NCI-H1417 (cell line): ENCODE results near the gene SH3YL1.

Experiments used
- DNase-seq, 3 experiments: peaks; one replicate each; lab custom pipeline; 2025; lab: John Stamatoyannopoulos, UW

The SH3YL1 gene

GRCh38 chr2:282371-283263, 18.8 kb upstream of the SH3YL1 start:
- no peak for DNase-seq

GRCh38 chr2:281381-281780, 17.5 kb upstream of the SH3YL1 start:
- DNase-seq = no peak

- DNase-seq = no peak
Observed at GRCh38 chr2:280650-281110, 16.8 kb upstream of the SH3YL1 start.

GRCh38 chr2:279956-280649, 16.3 kb upstream of the SH3YL1 start:
- no peak for DNase-seq

- no peak for DNase-seq
Observed at GRCh38 chr2:279366-279765, 15.5 kb upstream of the SH3YL1 start.

GRCh38 chr2:278927-279320, 15.1 kb upstream of the SH3YL1 start:
- DNase-seq = no peak

- DNase-seq = no peak
Observed at GRCh38 chr2:278312-278926, 14.6 kb upstream of the SH3YL1 start.

- no peak for DNase-seq
Observed at GRCh38 chr2:275466-275865, 11.6 kb upstream of the SH3YL1 start.

- DNase-seq = no peak
Observed at GRCh38 chr2:274503-274902, 10.7 kb upstream of the SH3YL1 start.

- DNase-seq = peak; percentile 24 to 66 (median 58)
Observed at GRCh38 chr2:273333-273732, 9.5 kb upstream of the SH3YL1 start.

GRCh38 chr2:271917-272316, 8.1 kb upstream of the SH3YL1 start:
- DNase-seq = no peak

- DNase-seq = no peak
Observed at GRCh38 chr2:270861-271260, 7.0 kb upstream of the SH3YL1 start.

GRCh38 chr2:269356-270030, 5.7 kb upstream of the SH3YL1 start:
- no peak for DNase-seq

- no peak for DNase-seq
Observed at GRCh38 chr2:268323-268722, 4.5 kb upstream of the SH3YL1 start.

GRCh38 chr2:264493-265468, 949 bp upstream of the SH3YL1 start, which contains the start of gene ACP1:
Gene ACP1 (plus strand): TSS chr2:264947. CDS start chr2:264965, 18 bp downstream.
- peak; percentile 98 to 100 (median 99) for DNase-seq

- peak in 1 of 3 experiments; percentile 46 for DNase-seq
Observed at GRCh38 chr2:263022-263738, 652 bp downstream of the SH3YL1 start.

- no peak for DNase-seq
Observed at GRCh38 chr2:262117-262516, 1.7 kb downstream of the SH3YL1 start.

- DNase-seq = no peak
Observed at GRCh38 chr2:260507-261161, 3.2 kb downstream of the SH3YL1 start.

- DNase-seq = no peak
Observed at GRCh38 chr2:259789-260331, 4.0 kb downstream of the SH3YL1 start.
